ENCODE measurements around the gene COL6A1. TPM values are rescaled to one million over a fixed set of nuclear protein-coding genes. Genes with fewer than 3 reads are reported as not detected.
A peak's percentile ranks its signal among the peaks of the same experiment; 100 is the strongest.

The COL6A1 gene
- total RNA-seq, 6 experiments from 2014 or later: 350 to 415 (median 382) TPM

GRCh38 chr21:45952974-45953373 lies 28.6 kb upstream of the COL6A1 start:
- no peaks in the 10 kb centered on the region for H3K9me3 Mint-ChIP-seq
- H3K27me3 Mint-ChIP-seq (ENCODE audit: insufficient read depth): peaks cover 22% of the 10 kb centered on the region
- DNase-seq: no peak
- peaks cover 16% of the 10 kb centered on the region for H3K4me1 Mint-ChIP-seq (ENCODE audit: low read depth)
- H3K4me3 Mint-ChIP-seq: no peak overlapping the region
- H3K36me3 Mint-ChIP-seq (ENCODE audit: low read depth): no peaks in the 10 kb centered on the region
- TF ChIP-seq CTCF (IDR thresholded peaks at IDR 0.05): no peak
- no peak overlapping the region for H3K27ac Mint-ChIP-seq

GRCh38 chr21:45954261-45954660 lies 27.3 kb upstream of the COL6A1 start:
- no peak overlapping the region for H3K4me3 Mint-ChIP-seq
- TF ChIP-seq CTCF (IDR thresholded peaks at IDR 0.05): peak; percentile 55
- H3K4me1 Mint-ChIP-seq (ENCODE audit: low read depth): peaks cover 28% of the 10 kb centered on the region
- no peaks in the 10 kb centered on the region for H3K36me3 Mint-ChIP-seq (ENCODE audit: low read depth)
- H3K27me3 Mint-ChIP-seq (ENCODE audit: insufficient read depth): peaks cover 22% of the 10 kb centered on the region
- H3K27ac Mint-ChIP-seq: no peak overlapping the region
- peak; percentile 30 for DNase-seq
- H3K9me3 Mint-ChIP-seq: no peaks in the 10 kb centered on the region

GRCh38 chr21:45954921-45955320 lies 26.6 kb upstream of the COL6A1 start:
- Mint-ChIP-seq H3K36me3 (ENCODE audit: low read depth) (no peaks in the 10 kb centered on the region), H3K4me1 (ENCODE audit: low read depth) (peaks cover 28% of the 10 kb centered on the region), H3K9me3 (no peaks in the 10 kb centered on the region), H3K4me3 (no peak overlapping the region), H3K27ac (no peak overlapping the region), H3K27me3 (ENCODE audit: insufficient read depth) (peaks cover 25% of the 10 kb centered on the region)
- TF ChIP-seq CTCF (IDR thresholded peaks at IDR 0.05): no peak
- no peak for DNase-seq

GRCh38 chr21:45957551-45957950 lies 24.0 kb upstream of the COL6A1 start:
- Mint-ChIP-seq H3K4me3 (no peak overlapping the region; the same call in 1 of the 2 replicates), H3K27me3 (ENCODE audit: insufficient read depth) (peaks cover 38% of the 10 kb centered on the region), H3K4me1 (ENCODE audit: low read depth) (peaks cover 23% of the 10 kb centered on the region), H3K36me3 (ENCODE audit: low read depth) (peaks cover 9% of the 10 kb centered on the region), H3K9me3 (peaks cover 21% of the 10 kb centered on the region), H3K27ac (no peak overlapping the region)
- no peak for TF ChIP-seq CTCF (IDR thresholded peaks at IDR 0.05)
- no peak for DNase-seq

GRCh38 chr21:45957981-45958600 lies 23.5 kb upstream of the COL6A1 start:
- no peak for TF ChIP-seq CTCF (IDR thresholded peaks at IDR 0.05)
- Mint-ChIP-seq H3K27me3 (ENCODE audit: insufficient read depth) (peaks cover 43% of the 10 kb centered on the region), H3K4me1 (ENCODE audit: low read depth) (peaks cover 23% of the 10 kb centered on the region), H3K9me3 (peaks cover 22% of the 10 kb centered on the region), H3K4me3 (peak overlapping the region; percentile 65), H3K36me3 (ENCODE audit: low read depth) (peaks cover 9% of the 10 kb centered on the region), H3K27ac (peak overlapping the region; percentile 19)
- no peak for DNase-seq

Measured in HFFc6 (cell line).